Testis (tissue), 5 donors: ENCODE data around the gene ATP8A1. TPM values are rescaled to one million over a fixed set of nuclear protein-coding genes. Genes with fewer than 3 reads are reported as not detected.
"Not testable (repeated sequence)": the region's sequence is repeated elsewhere in the genome, so short reads cannot be mapped to it uniquely, and the experiment has no call there.

Source experiments
- DNase-seq: peaks from one replicate; pipeline ENCODE4 v3.0.0-alpha.2; 2019
- H3K27ac ChIP-seq, 2 donors: fragments of 200-600 bp; sonication (generic); one replicate each; pipeline ENCODE4 v1.5.1; 2019
- H3K27me3 ChIP-seq: fragments of 200-600 bp; sonication (generic); one replicate; pipeline ENCODE4 v1.5.1; 2019
- H3K36me3 ChIP-seq: fragments of 200-600 bp; sonication (generic); one replicate; pipeline ENCODE4 v1.5.1; 2017; ENCODE audit warnings: low read depth; ENCODE audit errors: missing control alignments
- H3K4me1 ChIP-seq: fragments of 200-600 bp; sonication (generic); one replicate; pipeline ENCODE4 v1.5.1; 2019
- H3K4me3 ChIP-seq, 2 donors: fragments of 200-600 bp; sonication (generic); one replicate each; pipeline ENCODE4 v1.5.1; 2017 to 2019
- H3K9me3 ChIP-seq: fragments of 200-600 bp; sonication (generic); one replicate; pipeline ENCODE4 v1.5.1; 2017
- CTCF ChIP-seq, 3 experiments: fragments of 450-650 bp in 2 of 3; fragments of 200-600 bp in 1 of 3; sonication (generic) in 1 of 3; IDR thresholded peaks; one replicate each; pipeline ENCODE4 v1.5.1; 2016 to 2019; ENCODE audit warnings: antibody characterized with exemption in 3 of 3, mild to moderate bottlenecking in 2 of 3, moderate library complexity in 1 of 3
- POLR2A ChIP-seq: fragments of 450-650 bp; IDR thresholded peaks from one replicate; pipeline ENCODE4 v1.6.1; 2017; ENCODE audit warnings: antibody characterized with exemption, mild to moderate bottlenecking, moderate library complexity
- WGBS, 2 donors: methylation state at CpG; one replicate each; pipeline ENCODE4 v1.1.5; 2018; 5-methylcytosine and 5-hydroxymethylcytosine counted together
- intact Hi-C: fragments of 100-400 bp; cut with DNase I; formaldehyde crosslinking; loops from one replicate; pipeline ENCODE4 v1.15.1; 2023; ENCODE audit warnings: low total_unique reads
- long read RNA-seq, 2 donors: transcript quantifications; one replicate each; lab custom pipeline, GENCODE V29; 2026
- polyA plus RNA-seq: library from polyadenylated mRNA; stranded (reverse); fragments of 350-450 nt; fragmentation: Illumina TruSeq; extraction: RNeasy Lipid Tissue Mini Kit (QIAGEN cat#74804); gene quantifications from one replicate; pipeline ENCODE4 v1.2.3, GENCODE V29; 2014; ENCODE audit warnings: low read depth, low replicate concordance; ENCODE audit not compliant: insufficient read depth
- total RNA-seq, 2 donors: library from RNA; depleted of rRNA; stranded (reverse); fragments of >200 nt; gene quantifications; one replicate each; pipeline ENCODE4 v1.2.3, GENCODE V29; 2016

The ATP8A1 gene
- 10 to 100 TPM; 18.8 to 32.5 TPM for total RNA-seq
- 5.5 TPM for polyA plus RNA-seq
- long read RNA-seq, donor 1, full-length matches to known transcripts: 2 of 2 reads
- long read RNA-seq, donor 1, partial matches to known transcripts: 0 of 2 reads
- long read RNA-seq, donor 1, other reads (novel, unspliced or antisense): 0 of 2 reads
- long read RNA-seq, donor 2: 0 reads

- no peak for TF ChIP-seq CTCF (IDR thresholded peaks at IDR 0.05)
- no peak for TF ChIP-seq POLR2A
- intact Hi-C loops: no loop called here
- WGBS, 2 donors: 0 to 1% methylated on average over 15 to 69 of the region's 74 CpGs
These were observed at the start of gene ATP8A1 for GRCh38 chr4:42656944-42657792. TSS of gene ATP8A1 (minus strand) at chr4:42657105. CDS start at chr4:42656873, 232 bp downstream.

GRCh38 chr4:42706086-42706485 is 49.2 kb upstream of the ATP8A1 start:
- no peak overlapping the region for H3K27ac ChIP-seq
- no peak for DNase-seq
- WGBS, 2 donors: 61 to 62% methylated on average over 4 of the region's 4 CpGs
- no peaks in the 10 kb centered on the region for H3K4me1 ChIP-seq
- H3K4me3 ChIP-seq: no peak overlapping the region
- H3K27me3 ChIP-seq: no peaks in the 10 kb centered on the region
- intact Hi-C loops: no loop called here
- no peaks in the 10 kb centered on the region for H3K36me3 ChIP-seq
- H3K9me3 ChIP-seq: no peaks in the 10 kb centered on the region
- TF ChIP-seq CTCF (IDR thresholded peaks at IDR 0.05): no peak
- no peak for TF ChIP-seq POLR2A

More at GRCh38 chr4:42656944-42657792, at the start of gene ATP8A1:
- H3K36me3 ChIP-seq: no peaks in the 10 kb centered on the region
- H3K27me3 ChIP-seq: no peaks in the 10 kb centered on the region
- peaks cover 2% of the 10 kb centered on the region for H3K4me1 ChIP-seq
- peak within 1 kb of the TSS; percentile 84 to 91 for H3K27ac ChIP-seq
- no peaks in the 10 kb centered on the region for H3K9me3 ChIP-seq
- peak; percentile 95 for DNase-seq
- H3K4me3 ChIP-seq: peak within 1 kb of the TSS; percentile 80

DNA sequence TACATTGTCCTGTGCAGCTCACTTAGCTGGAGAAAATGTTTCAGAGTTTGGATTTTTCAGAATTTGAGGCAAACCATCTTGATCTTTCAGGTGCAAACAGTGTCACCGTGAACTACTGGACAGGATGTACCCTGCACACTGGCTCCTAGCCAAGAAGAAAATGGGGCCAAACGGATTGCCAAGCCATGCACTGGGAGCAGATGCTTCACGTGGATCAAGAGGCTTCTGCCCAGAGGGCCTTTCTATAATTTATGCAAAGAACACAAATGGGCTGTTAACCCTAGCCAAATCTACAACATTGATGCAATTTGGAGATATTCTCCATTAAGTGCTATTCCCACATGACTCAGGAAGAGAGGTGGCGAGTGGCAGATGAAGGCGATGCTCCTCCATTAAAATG is 46.9 kb upstream of the ATP8A1 start:
- H3K4me1 ChIP-seq: no peaks in the 10 kb centered on the region
- H3K4me3 ChIP-seq: no peak overlapping the region
- no peaks in the 10 kb centered on the region for H3K36me3 ChIP-seq
- TF ChIP-seq POLR2A: no peak
- no peak for TF ChIP-seq CTCF (IDR thresholded peaks at IDR 0.05)
- no peaks in the 10 kb centered on the region for H3K9me3 ChIP-seq
- WGBS, 2 donors: 55 to 69% methylated on average over 5 of the region's 5 CpGs
- DNase-seq: no peak
- intact Hi-C loops: no loop called here
- no peaks in the 10 kb centered on the region for H3K27me3 ChIP-seq
- no peak overlapping the region for H3K27ac ChIP-seq

- Histone ChIP-seq H3K4me1 (no peaks in the 10 kb centered on the region), H3K4me3 (no peak overlapping the region), H3K36me3 (no peaks in the 10 kb centered on the region), H3K9me3 (no peaks in the 10 kb centered on the region), H3K27me3 (no peaks in the 10 kb centered on the region), H3K27ac (no peak overlapping the region)
- 87 to 92% methylated on average over 3 of the region's 3 CpGs for WGBS, 2 donors
- TF ChIP-seq POLR2A (no peak), CTCF (IDR thresholded peaks at IDR 0.05) (no peak)
- intact Hi-C loops: no loop called here
- DNase-seq: no peak
These were observed 46.0 kb upstream of the ATP8A1 start for GRCh38 chr4:42702895-42703294.

DNA sequence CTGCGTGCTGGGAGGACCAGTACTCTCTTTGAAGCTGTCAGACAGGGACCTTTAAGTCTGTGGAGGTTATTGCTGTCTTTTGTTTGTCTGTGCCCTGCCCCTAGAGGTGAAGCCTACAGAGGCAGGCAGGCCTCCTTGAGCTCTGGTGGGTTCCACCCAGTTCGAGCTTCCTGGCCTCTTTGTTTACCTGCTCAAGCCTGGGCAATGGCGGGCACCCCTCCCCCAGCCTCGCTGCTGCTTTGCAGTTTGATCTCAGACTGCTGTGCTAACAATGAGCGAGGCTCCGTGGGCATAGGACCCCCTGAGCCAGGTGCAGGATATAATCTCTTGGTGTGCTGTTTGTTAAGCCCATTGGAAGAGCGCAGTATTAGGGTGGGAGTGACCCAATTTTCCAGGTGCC is 44.9 kb upstream of the ATP8A1 start:
- H3K27ac ChIP-seq, H3K9me3 ChIP-seq, H3K36me3 ChIP-seq, intact Hi-C loops, H3K4me1 ChIP-seq, H3K4me3 ChIP-seq, DNase-seq, H3K27me3 ChIP-seq: not testable (repeated sequence)
- WGBS, 2 donors: 81 to 85% methylated on average over 4 to 7 of the region's 7 CpGs
